Central memory CD8-positive, alpha-beta T cell (primary cell): ENCODE data around the gene MEX3D.

Experiments used
- ATAC-seq: fragments of 150-1000 bp; cut with Tn5 transposase; replicated peaks from 2 replicates; pipeline ENCODE4 v1.10.0; 2022; ENCODE audit warnings: mild to moderate bottlenecking, moderate FRiP score, moderate number of reproducible peaks; ENCODE audit not compliant: poor library complexity, severe bottlenecking; ENCODE audit errors: extremely low read depth
- DNase-seq, 2 donors: peaks; one replicate each; pipeline ENCODE4 v3.0.0; 2021; ENCODE audit warnings: low spot score in 2 of 2
- H3K27ac Mint-ChIP-seq: one replicate; pipeline ENCODE4 v1.8.0; 2022; ENCODE audit warnings: low read depth, mild to moderate bottlenecking, moderate library complexity, mixed read lengths
- H3K27me3 Mint-ChIP-seq: one replicate; pipeline ENCODE4 v1.8.0; 2022; ENCODE audit warnings: mixed read lengths
- H3K36me3 Mint-ChIP-seq: one replicate; pipeline ENCODE4 v1.8.0; 2022; ENCODE audit warnings: mild to moderate bottlenecking, moderate library complexity, mixed read lengths; ENCODE audit not compliant: insufficient read depth
- H3K4me1 Mint-ChIP-seq: one replicate; pipeline ENCODE4 v1.8.0; 2022; ENCODE audit warnings: mixed read lengths
- H3K4me3 Mint-ChIP-seq: one replicate; pipeline ENCODE4 v1.8.0; 2022; ENCODE audit warnings: mild to moderate bottlenecking, moderate library complexity, mixed read lengths
- H3K9me3 Mint-ChIP-seq: one replicate; pipeline ENCODE4 v1.8.0; 2022; ENCODE audit warnings: mixed read lengths

MEX3D gene

GRCh38 chr19:1590641-1591397 is 22.7 kb upstream of the MEX3D start:
- Mint-ChIP-seq H3K27me3 (no peaks in the 10 kb centered on the region), H3K27ac (peak overlapping the region; percentile 74), H3K9me3 (no peaks in the 10 kb centered on the region), H3K4me3 (peak overlapping the region; percentile 85), H3K36me3 (peaks cover 10% of the 10 kb centered on the region), H3K4me1 (peaks cover 11% of the 10 kb centered on the region)
- DNase-seq = no peak
- no peak for ATAC-seq

GRCh38 chr19:1587872-1588271 is 19.7 kb upstream of the MEX3D start:
- Mint-ChIP-seq H3K4me3 (no peak overlapping the region), H3K4me1 (peaks cover 11% of the 10 kb centered on the region), H3K36me3 (peaks cover 7% of the 10 kb centered on the region), H3K9me3 (no peaks in the 10 kb centered on the region), H3K27ac (peak overlapping the region; percentile 32), H3K27me3 (no peaks in the 10 kb centered on the region)
- ATAC-seq = no peak
- DNase-seq = no peak

GRCh38 chr19:1585243-1585580 is 17.1 kb upstream of the MEX3D start:
- no peak for ATAC-seq
- H3K27ac Mint-ChIP-seq = no peak overlapping the region

GRCh38 chr19:1584500-1585242 is 16.5 kb upstream of the MEX3D start:
- DNase-seq (no peak), ATAC-seq (no peak)
- no peak overlapping the region for H3K4me3 Mint-ChIP-seq
- no peaks in the 10 kb centered on the region for H3K9me3 Mint-ChIP-seq
- no peaks in the 10 kb centered on the region for H3K4me1 Mint-ChIP-seq
- H3K27me3 Mint-ChIP-seq = no peaks in the 10 kb centered on the region
- peaks cover 14% of the 10 kb centered on the region for H3K36me3 Mint-ChIP-seq
- H3K27ac Mint-ChIP-seq = no peak overlapping the region

More at GRCh38 chr19:1585243-1585580, 17.1 kb upstream of the MEX3D start:
- Mint-ChIP-seq H3K4me1 (no peaks in the 10 kb centered on the region), H3K27me3 (no peaks in the 10 kb centered on the region), H3K4me3 (no peak overlapping the region), H3K36me3 (peaks cover 14% of the 10 kb centered on the region), H3K9me3 (no peaks in the 10 kb centered on the region)
- no peak for DNase-seq

- Mint-ChIP-seq H3K27me3 (no peaks in the 10 kb centered on the region), H3K4me3 (no peak overlapping the region), H3K4me1 (no peaks in the 10 kb centered on the region), H3K36me3 (peaks cover 18% of the 10 kb centered on the region), H3K27ac (peak overlapping the region; percentile 44), H3K9me3 (no peaks in the 10 kb centered on the region)
- no peak for DNase-seq
- no peak for ATAC-seq
These were observed 14.1 kb upstream of the MEX3D start for GRCh38 chr19:1582201-1582600.

- H3K4me1 Mint-ChIP-seq = no peaks in the 10 kb centered on the region
- no peak overlapping the region for H3K27ac Mint-ChIP-seq
- ATAC-seq = no peak
- H3K9me3 Mint-ChIP-seq = no peaks in the 10 kb centered on the region
- no peak for DNase-seq
- peaks cover 18% of the 10 kb centered on the region for H3K36me3 Mint-ChIP-seq
- no peaks in the 10 kb centered on the region for H3K27me3 Mint-ChIP-seq
- no peak overlapping the region for H3K4me3 Mint-ChIP-seq
These were observed 12.8 kb upstream of the MEX3D start for GRCh38 chr19:1580957-1581356.

GRCh38 chr19:1580382-1580781 is 12.3 kb upstream of the MEX3D start:
- no peaks in the 10 kb centered on the region for H3K27me3 Mint-ChIP-seq
- DNase-seq (no peak), ATAC-seq (no peak)
- H3K9me3 Mint-ChIP-seq = no peaks in the 10 kb centered on the region
- no peaks in the 10 kb centered on the region for H3K4me1 Mint-ChIP-seq
- H3K4me3 Mint-ChIP-seq = no peak overlapping the region
- no peak overlapping the region for H3K27ac Mint-ChIP-seq
- peaks cover 18% of the 10 kb centered on the region for H3K36me3 Mint-ChIP-seq

- Mint-ChIP-seq H3K27me3 (no peaks in the 10 kb centered on the region), H3K4me1 (no peaks in the 10 kb centered on the region), H3K36me3 (peaks cover 14% of the 10 kb centered on the region), H3K4me3 (no peak overlapping the region), H3K27ac (no peak overlapping the region), H3K9me3 (no peaks in the 10 kb centered on the region)
- DNase-seq (no peak), ATAC-seq (no peak)
These were observed 11.1 kb upstream of the MEX3D start for GRCh38 chr19:1579222-1579621.

- DNase-seq = no peak
- Mint-ChIP-seq H3K9me3 (no peaks in the 10 kb centered on the region), H3K27me3 (no peaks in the 10 kb centered on the region), H3K27ac (no peak overlapping the region), H3K4me1 (no peaks in the 10 kb centered on the region), H3K4me3 (no peak overlapping the region), H3K36me3 (peaks cover 14% of the 10 kb centered on the region)
- ATAC-seq = no peak
These were observed 9.9 kb upstream of the MEX3D start for GRCh38 chr19:1577929-1578618.

GRCh38 chr19:1577090-1577928 is 9.2 kb upstream of the MEX3D start:
- Mint-ChIP-seq H3K27ac (no peak overlapping the region), H3K36me3 (peaks cover 11% of the 10 kb centered on the region), H3K9me3 (no peaks in the 10 kb centered on the region), H3K4me3 (no peak overlapping the region), H3K27me3 (no peaks in the 10 kb centered on the region), H3K4me1 (no peaks in the 10 kb centered on the region)
- DNase-seq (no peak), ATAC-seq (no peak)

GRCh38 chr19:1576242-1577089 is 8.3 kb upstream of the MEX3D start:
- ATAC-seq (no peak), DNase-seq (no peak)
- Mint-ChIP-seq H3K36me3 (peaks cover 9% of the 10 kb centered on the region), H3K27me3 (no peaks in the 10 kb centered on the region), H3K9me3 (no peaks in the 10 kb centered on the region), H3K4me1 (no peaks in the 10 kb centered on the region), H3K4me3 (no peak overlapping the region), H3K27ac (peak overlapping the region; percentile 24)
